Fibroblast of mammary gland (primary cell): ENCODE results near the gene TVP23C.

Experiments used
- DNase-seq: peaks from one replicate; pipeline ENCODE4 v3.0.0-alpha.2; 2010; ENCODE audit warnings: low read depth
- H3K4me3 ChIP-seq: 2 replicates; pipeline ENCODE4 v1.5.1; 2011; ENCODE audit warnings: low read depth, mild to moderate bottlenecking, low read length, moderate library complexity; ENCODE audit not compliant: control insufficient read depth
- CTCF ChIP-seq: conservative IDR thresholded peaks from 2 replicates; pipeline ENCODE4 v1.5.1; 2011; ENCODE audit warnings: low read depth, low read length, inconsistent platforms; ENCODE audit not compliant: control insufficient read depth, insufficient read depth

Gene TVP23C

GRCh38 chr17:15479703-15480102, 83.6 kb downstream of the TVP23C start:
- TF ChIP-seq CTCF = no peak
- peak; percentile 54 for DNase-seq
- H3K4me3 ChIP-seq = no peak overlapping the region

GRCh38 chr17:15478845-15479244, 84.4 kb downstream of the TVP23C start:
- no peak for DNase-seq
- no peak overlapping the region for H3K4me3 ChIP-seq
- no peak for TF ChIP-seq CTCF

GRCh38 chr17:15475631-15476354, 87.5 kb downstream of the TVP23C start:
- peak; percentile 80 for DNase-seq
- no peak overlapping the region for H3K4me3 ChIP-seq
- TF ChIP-seq CTCF = no peak

- DNase-seq = no peak
- no peak for TF ChIP-seq CTCF
- H3K4me3 ChIP-seq = no peak overlapping the region
Observed at GRCh38 chr17:15472891-15473290, 90.4 kb downstream of the TVP23C start.

GRCh38 chr17:15470536-15470935, 92.7 kb downstream of the TVP23C start:
- TF ChIP-seq CTCF = no peak
- no peak overlapping the region for H3K4me3 ChIP-seq
- DNase-seq = no peak

- no peak for TF ChIP-seq CTCF
- H3K4me3 ChIP-seq = no peak overlapping the region
- peak; percentile 73 for DNase-seq
Observed at GRCh38 chr17:15469260-15469659, 94.0 kb downstream of the TVP23C start.
